NK-92 (cell line): ENCODE measurements around the gene CLMP.
"Not testable (repeated sequence)": the region's sequence is repeated elsewhere in the genome, so short reads cannot be mapped to it uniquely, and the experiment has no call there.

Experiments
- DNase-seq: peaks from one replicate; lab custom pipeline; 2025; ENCODE audit not compliant: unreplicated experiment; lab: John Stamatoyannopoulos, UW

CLMP gene

GRCh38 chr11:123059041-123059920 lies 135.8 kb downstream of the CLMP start:
- DNase-seq = not testable (repeated sequence)

GRCh38 chr11:123057661-123058305 lies 137.3 kb downstream of the CLMP start:
- no peak for DNase-seq

- DNase-seq = no peak
These were observed 138.1 kb downstream of the CLMP start for GRCh38 chr11:123056835-123057491.

GRCh38 chr11:123055191-123055901 lies 139.7 kb downstream of the CLMP start:
- no peak for DNase-seq

- DNase-seq = no peak
These were observed 140.6 kb downstream of the CLMP start for GRCh38 chr11:123054301-123055065.

GRCh38 chr11:123052901-123053721 lies 141.9 kb downstream of the CLMP start:
- no peak for DNase-seq

- DNase-seq = no peak
These were observed 143.4 kb downstream of the CLMP start for GRCh38 chr11:123051634-123052033.

GRCh38 chr11:123051146-123051545 lies 143.9 kb downstream of the CLMP start:
- no peak for DNase-seq

GRCh38 chr11:123047947-123048293 lies 147.1 kb downstream of the CLMP start:
- no peak for DNase-seq

- DNase-seq = no peak
These were observed 147.6 kb downstream of the CLMP start for GRCh38 chr11:123047266-123047946.

GRCh38 chr11:123046473-123047259 lies 148.4 kb downstream of the CLMP start:
- DNase-seq = no peak

GRCh38 chr11:123045101-123045500 lies 149.9 kb downstream of the CLMP start:
- no peak for DNase-seq

GRCh38 chr11:123041185-123041584 lies 153.9 kb downstream of the CLMP start:
- DNase-seq = no peak

- no peak for DNase-seq
These were observed 155.0 kb downstream of the CLMP start for GRCh38 chr11:123040111-123040432.

- DNase-seq = no peak
These were observed 159.2 kb downstream of the CLMP start for GRCh38 chr11:123035831-123036230.

GRCh38 chr11:123034597-123034996 lies 160.5 kb downstream of the CLMP start:
- no peak for DNase-seq

GRCh38 chr11:123033895-123034294 lies 161.2 kb downstream of the CLMP start:
- no peak for DNase-seq

- no peak for DNase-seq
These were observed 164.5 kb downstream of the CLMP start for GRCh38 chr11:123030517-123030916.

GRCh38 chr11:123020968-123021367 lies 174.1 kb downstream of the CLMP start:
- no peak for DNase-seq
